BLaER1 (cell line): Measurements from ENCODE around the gene VTCN1.

Experiments
- H3K27ac ChIP-seq: shearing (Covaris generic); formaldehyde crosslinking; 2 replicates; pipeline ENCODE4 v1.8.1; 2022
- H3K27me3 ChIP-seq: shearing (Covaris generic); formaldehyde crosslinking; 2 replicates; pipeline ENCODE4 v1.8.1; 2022
- H3K36me3 ChIP-seq: shearing (Covaris generic); formaldehyde crosslinking; 2 replicates; pipeline ENCODE4 v1.8.1; 2022
- H3K4me1 ChIP-seq: shearing (Covaris generic); formaldehyde crosslinking; 2 replicates; pipeline ENCODE4 v1.8.1; 2022
- H3K4me2 ChIP-seq: shearing (Covaris generic); formaldehyde crosslinking; 2 replicates; pipeline ENCODE4 v1.8.1; 2022
- H3K4me3 ChIP-seq: shearing (Covaris generic); formaldehyde crosslinking; 2 replicates; pipeline ENCODE4 v1.8.1; 2022
- H3K9ac ChIP-seq: shearing (Covaris generic); formaldehyde crosslinking; 2 replicates; pipeline ENCODE4 v1.8.1; 2022
- H3K9me3 ChIP-seq: shearing (Covaris generic); formaldehyde crosslinking; 2 replicates; pipeline ENCODE4 v1.8.1; 2022
- H4K20me1 ChIP-seq: shearing (Covaris generic); formaldehyde crosslinking; 2 replicates; pipeline ENCODE4 v1.8.1; 2022
- Cebpa-rat ChIP-seq: shearing (Covaris generic); IDR thresholded peaks from 2 replicates; pipeline ENCODE4 v1.8.1; 2022

VTCN1 gene

GRCh38 chr1:117118137-117118536 is 92.6 kb downstream of the VTCN1 start:
- no peaks in the 10 kb centered on the region for H4K20me1 ChIP-seq
- no peak overlapping the region for H3K9ac ChIP-seq
- H3K4me2 ChIP-seq, result no peak overlapping the region
- no peaks in the 10 kb centered on the region for H3K9me3 ChIP-seq
- H3K36me3 ChIP-seq, result peaks cover 8% of the 10 kb centered on the region; the same call in 1 of the 2 replicates
- no peak for TF ChIP-seq Cebpa-rat
- H3K27me3 ChIP-seq, result peaks cover 12% of the 10 kb centered on the region; the same call in 1 of the 2 replicates
- no peak overlapping the region for H3K4me3 ChIP-seq
- H3K4me1 ChIP-seq, result peaks cover 9% of the 10 kb centered on the region
- H3K27ac ChIP-seq, result no peak overlapping the region

- peaks cover 12% of the 10 kb centered on the region; the same call in 1 of the 2 replicates for H3K27me3 ChIP-seq
- no peak overlapping the region for H3K4me2 ChIP-seq
- H4K20me1 ChIP-seq, result no peaks in the 10 kb centered on the region
- TF ChIP-seq Cebpa-rat, result no peak
- H3K4me1 ChIP-seq, result peaks cover 9% of the 10 kb centered on the region
- H3K27ac ChIP-seq, result no peak overlapping the region
- peaks cover 9% of the 10 kb centered on the region; the same call in 1 of the 2 replicates for H3K36me3 ChIP-seq
- no peak overlapping the region for H3K9ac ChIP-seq
- no peaks in the 10 kb centered on the region for H3K9me3 ChIP-seq
- H3K4me3 ChIP-seq, result no peak overlapping the region
Observed at GRCh38 chr1:117117697-117118096, 93.0 kb downstream of the VTCN1 start.

GRCh38 chr1:117116784-117117130 is 94.0 kb downstream of the VTCN1 start:
- no peak overlapping the region for H3K4me2 ChIP-seq
- H3K27me3 ChIP-seq, result peaks cover 4% of the 10 kb centered on the region; the same call in 1 of the 2 replicates
- no peak overlapping the region for H3K27ac ChIP-seq
- no peak overlapping the region for H3K4me3 ChIP-seq
- H3K9ac ChIP-seq, result no peak overlapping the region
- H3K36me3 ChIP-seq, result peaks cover 9% of the 10 kb centered on the region; the same call in 1 of the 2 replicates
- H3K9me3 ChIP-seq, result no peaks in the 10 kb centered on the region
- TF ChIP-seq Cebpa-rat, result no peak
- H3K4me1 ChIP-seq, result peaks cover 9% of the 10 kb centered on the region
- H4K20me1 ChIP-seq, result no peaks in the 10 kb centered on the region

GRCh38 chr1:117116090-117116783 is 94.5 kb downstream of the VTCN1 start:
- Histone ChIP-seq H3K27me3 (0 out of 2 replicates have a peak, but pooled peaks cover 4% of the 10 kb centered on the region), H3K9me3 (no peaks in the 10 kb centered on the region), H3K4me3 (no peak overlapping the region), H4K20me1 (no peaks in the 10 kb centered on the region), H3K4me1 (peaks cover 9% of the 10 kb centered on the region), H3K9ac (no peak overlapping the region), H3K4me2 (no peak overlapping the region), H3K27ac (no peak overlapping the region), H3K36me3 (peaks cover 9% of the 10 kb centered on the region; the same call in 1 of the 2 replicates)
- no peak for TF ChIP-seq Cebpa-rat

- TF ChIP-seq Cebpa-rat, result no peak
- no peaks in the 10 kb centered on the region for H3K4me1 ChIP-seq
- no peak overlapping the region for H3K27ac ChIP-seq
Observed at GRCh38 chr1:117114877-117115276, 95.8 kb downstream of the VTCN1 start.

GRCh38 chr1:117113199-117113598 is 97.5 kb downstream of the VTCN1 start:
- H3K4me1 ChIP-seq, result no peaks in the 10 kb centered on the region
- TF ChIP-seq Cebpa-rat, result no peak
- no peak overlapping the region for H3K9ac ChIP-seq
- no peaks in the 10 kb centered on the region for H4K20me1 ChIP-seq
- H3K4me2 ChIP-seq, result no peak overlapping the region
- no peaks in the 10 kb centered on the region for H3K27me3 ChIP-seq
- no peaks in the 10 kb centered on the region for H3K9me3 ChIP-seq
- H3K4me3 ChIP-seq, result no peak overlapping the region
- H3K36me3 ChIP-seq, result peaks cover 8% of the 10 kb centered on the region; the same call in 1 of the 2 replicates
- H3K27ac ChIP-seq, result no peak overlapping the region

More at GRCh38 chr1:117114877-117115276, 95.8 kb downstream of the VTCN1 start:
- H4K20me1 ChIP-seq, result no peaks in the 10 kb centered on the region
- no peak overlapping the region for H3K9ac ChIP-seq
- no peak overlapping the region for H3K4me2 ChIP-seq
- H3K9me3 ChIP-seq, result no peaks in the 10 kb centered on the region
- H3K4me3 ChIP-seq, result no peak overlapping the region
- H3K27me3 ChIP-seq, result no peaks in the 10 kb centered on the region
- peaks cover 9% of the 10 kb centered on the region; the same call in 1 of the 2 replicates for H3K36me3 ChIP-seq

GRCh38 chr1:117112047-117112717 is 98.5 kb downstream of the VTCN1 start:
- Histone ChIP-seq H3K4me3 (no peak overlapping the region), H3K9me3 (no peaks in the 10 kb centered on the region), H3K27me3 (no peaks in the 10 kb centered on the region), H3K36me3 (peaks cover 6% of the 10 kb centered on the region; the same call in 1 of the 2 replicates), H4K20me1 (no peaks in the 10 kb centered on the region), H3K4me2 (no peak overlapping the region), H3K9ac (no peak overlapping the region), H3K27ac (no peak overlapping the region), H3K4me1 (no peaks in the 10 kb centered on the region)
- TF ChIP-seq Cebpa-rat, result no peak

- TF ChIP-seq Cebpa-rat, result no peak
- no peak overlapping the region for H3K4me2 ChIP-seq
Observed at GRCh38 chr1:117110774-117111173, 100.0 kb downstream of the VTCN1 start.

GRCh38 chr1:117107364-117107763 is 103.4 kb downstream of the VTCN1 start:
- Histone ChIP-seq H3K9me3 (no peaks in the 10 kb centered on the region), H3K4me3 (no peak overlapping the region), H3K36me3 (peaks cover 46% of the 10 kb centered on the region)

More at GRCh38 chr1:117110774-117111173, 100.0 kb downstream of the VTCN1 start:
- Histone ChIP-seq H4K20me1 (no peaks in the 10 kb centered on the region), H3K9ac (no peak overlapping the region), H3K9me3 (no peaks in the 10 kb centered on the region), H3K4me3 (no peak overlapping the region), H3K36me3 (peaks cover 19% of the 10 kb centered on the region; the same call in 1 of the 2 replicates), H3K27ac (no peak overlapping the region), H3K27me3 (no peaks in the 10 kb centered on the region), H3K4me1 (no peaks in the 10 kb centered on the region)

GRCh38 chr1:117106478-117106877 is 104.2 kb downstream of the VTCN1 start:
- Histone ChIP-seq H3K36me3 (peaks cover 54% of the 10 kb centered on the region), H4K20me1 (no peaks in the 10 kb centered on the region)

More at GRCh38 chr1:117107364-117107763, 103.4 kb downstream of the VTCN1 start:
- Histone ChIP-seq H3K27me3 (no peaks in the 10 kb centered on the region), H3K9ac (no peak overlapping the region), H4K20me1 (no peaks in the 10 kb centered on the region), H3K4me1 (no peaks in the 10 kb centered on the region), H3K27ac (no peak overlapping the region), H3K4me2 (no peak overlapping the region)
- TF ChIP-seq Cebpa-rat, result no peak

More at GRCh38 chr1:117106478-117106877, 104.2 kb downstream of the VTCN1 start:
- Histone ChIP-seq H3K9me3 (no peaks in the 10 kb centered on the region), H3K27ac (no peak overlapping the region), H3K4me3 (no peak overlapping the region), H3K4me1 (no peaks in the 10 kb centered on the region), H3K9ac (no peak overlapping the region), H3K4me2 (no peak overlapping the region), H3K27me3 (no peaks in the 10 kb centered on the region)
- no peak for TF ChIP-seq Cebpa-rat
